HG02588 (cell line): ENCODE measurements around the gene NECAP2.
A peak's percentile ranks its signal among the peaks of the same experiment; 100 is the strongest.

Experiments used
- ATAC-seq: cut with Tn5 transposase; IDR thresholded peaks from one replicate; pipeline ENCODE4 v1.9.1; 2021; ENCODE audit warnings: mild to moderate bottlenecking, moderate library complexity; ENCODE audit not compliant: unreplicated experiment

Gene NECAP2

DNA sequence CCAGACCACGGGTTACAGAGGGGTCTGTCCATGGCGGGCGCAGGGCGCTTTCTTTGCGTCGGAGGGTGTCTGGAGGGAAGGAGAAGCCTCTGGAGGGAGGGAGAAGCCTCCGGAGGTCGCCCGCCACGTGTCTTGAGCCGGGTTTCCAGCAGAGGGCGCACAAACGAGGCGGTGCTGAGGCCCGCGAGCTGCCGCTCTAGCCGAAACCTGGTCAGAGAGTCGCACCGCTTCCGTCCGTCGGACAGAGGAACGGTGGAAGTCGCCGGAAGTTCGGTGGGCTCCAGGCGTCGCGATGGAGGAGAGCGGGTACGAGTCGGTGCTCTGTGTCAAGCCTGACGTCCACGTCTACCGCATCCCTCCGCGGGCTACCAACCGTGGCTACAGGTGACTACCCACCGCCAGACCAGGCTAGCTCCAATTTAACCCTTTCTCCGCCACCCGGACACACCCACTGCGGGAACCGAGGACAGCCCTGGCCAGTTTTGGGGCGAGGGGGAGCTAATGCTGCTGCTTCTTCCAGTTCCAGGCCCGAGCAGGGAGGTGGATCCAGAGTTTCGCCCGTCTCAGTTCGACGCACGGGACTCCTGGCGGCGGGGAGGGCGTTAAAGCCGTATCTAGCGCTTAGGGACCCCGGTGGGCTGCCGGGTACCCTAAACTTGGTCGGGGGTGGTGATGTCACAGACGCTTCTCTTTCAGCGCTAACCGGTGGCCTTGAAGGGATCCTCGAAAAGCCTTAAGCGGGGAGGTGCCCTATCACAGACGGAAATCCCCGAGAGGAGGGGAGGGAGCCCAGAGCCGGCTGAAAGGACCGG is at the start of gene NECAP2:
Gene NECAP2, plus strand, starts transcription at position 255 of the 812 bp plus-strand sequence. Its CDS starts 38 bp downstream, at position 293.
- peak; percentile 75 for ATAC-seq

DNA sequence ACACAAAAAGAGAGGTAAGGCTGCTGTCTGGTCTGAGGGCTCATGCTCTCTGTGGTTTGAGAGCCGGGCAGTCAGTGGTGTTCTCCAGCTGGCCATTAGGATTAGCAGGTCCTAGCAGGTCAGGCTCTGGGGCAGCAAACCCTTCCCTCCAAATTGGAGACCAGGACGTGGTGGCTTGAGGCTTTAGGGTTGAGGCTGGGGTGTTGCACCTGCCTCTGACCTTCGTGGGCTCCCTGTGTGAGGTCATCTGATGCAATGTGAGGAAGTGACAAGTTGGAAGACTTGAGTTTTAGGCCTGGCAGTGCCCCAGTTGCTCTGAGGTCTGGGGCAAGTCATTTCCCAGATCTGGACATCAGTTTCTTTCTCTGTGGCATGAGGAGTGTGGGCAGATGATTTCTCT is 49.1 kb upstream of the NECAP2 start:
- no peak for ATAC-seq

DNA sequence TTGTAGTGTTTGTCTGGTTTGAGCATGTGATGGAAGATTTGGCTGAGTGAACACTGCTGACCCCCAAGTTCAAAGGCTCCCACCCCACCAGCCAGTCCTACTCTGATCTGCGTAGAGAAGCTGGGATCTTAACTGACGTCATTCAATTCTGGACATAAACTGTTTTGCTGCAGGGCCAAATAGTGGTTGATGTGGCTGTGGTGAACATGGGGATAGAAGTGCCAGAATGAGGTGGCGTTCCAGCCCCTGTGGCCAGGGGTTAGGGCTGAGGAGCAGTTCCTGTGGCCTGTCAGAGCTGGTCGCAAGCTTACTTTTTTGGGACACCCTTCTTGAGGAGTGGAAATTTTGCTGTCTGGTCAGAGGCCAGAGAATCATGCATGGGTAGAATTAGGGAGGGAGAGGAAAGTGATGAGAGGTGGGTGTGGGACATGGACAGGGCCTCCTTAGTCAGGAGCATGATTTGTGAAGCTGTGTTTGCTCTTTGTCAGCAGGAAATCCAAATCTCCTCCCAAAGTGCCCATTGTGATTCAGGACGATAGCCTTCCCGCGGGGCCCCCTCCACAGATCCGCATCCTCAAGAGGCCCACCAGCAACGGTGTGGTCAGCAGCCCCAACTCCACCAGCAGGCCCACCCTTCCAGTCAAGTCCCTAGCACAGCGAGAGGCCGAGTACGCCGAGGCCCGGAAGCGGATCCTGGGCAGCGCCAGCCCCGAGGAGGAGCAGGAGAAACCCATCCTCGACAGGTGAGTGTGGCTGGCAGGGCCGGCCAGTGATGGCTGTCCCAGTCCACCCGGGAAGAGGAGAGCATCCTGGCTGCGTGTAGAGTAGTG is 47.6 kb upstream of the NECAP2 start:
- no peak for ATAC-seq

- ATAC-seq: no peak
Measured at GRCh38 chr1:16393570-16394521, 46.7 kb upstream of the NECAP2 start.

DNA sequence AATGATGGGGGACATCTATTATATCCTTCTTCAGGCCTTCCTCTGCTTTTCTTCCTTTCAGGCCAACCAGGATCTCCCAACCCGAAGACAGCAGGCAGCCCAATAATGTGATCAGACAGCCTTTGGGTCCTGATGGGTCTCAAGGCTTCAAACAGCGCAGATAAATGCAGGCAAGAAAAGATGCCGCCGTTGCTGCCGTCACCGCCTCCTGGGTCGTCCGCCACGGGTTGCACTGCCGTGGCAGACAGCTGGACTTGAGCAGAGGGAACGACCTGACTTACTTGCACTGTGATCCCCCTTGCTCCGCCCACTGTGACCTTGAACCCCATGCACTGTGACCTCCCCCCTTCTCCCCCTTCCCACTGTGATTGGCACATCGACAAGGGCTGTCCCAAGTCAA is 45.5 kb upstream of the NECAP2 start:
- no peak for ATAC-seq

DNA sequence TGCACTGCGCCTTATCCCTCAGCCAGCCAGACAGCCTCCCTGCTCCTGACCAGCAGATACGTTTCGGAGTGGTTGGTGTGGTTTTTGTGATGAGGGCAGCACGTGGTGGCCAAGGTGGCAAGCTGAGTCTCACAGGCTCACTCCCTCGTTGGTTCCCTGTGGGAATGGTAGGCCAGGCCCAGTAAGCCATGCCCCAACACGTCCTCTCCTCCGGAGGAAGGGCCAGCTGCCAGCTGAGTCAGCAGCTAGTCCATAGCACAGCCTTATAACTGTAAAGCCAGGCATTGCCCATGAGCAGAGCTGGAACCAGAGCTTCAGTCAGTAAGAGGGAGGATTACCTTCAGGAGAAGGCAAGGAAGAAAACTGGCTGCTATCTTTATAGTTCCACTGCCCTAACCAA is 43.9 kb upstream of the NECAP2 start:
- no peak for ATAC-seq

GRCh38 chr1:16397120-16397519 is 43.4 kb upstream of the NECAP2 start:
- no peak for ATAC-seq

DNA sequence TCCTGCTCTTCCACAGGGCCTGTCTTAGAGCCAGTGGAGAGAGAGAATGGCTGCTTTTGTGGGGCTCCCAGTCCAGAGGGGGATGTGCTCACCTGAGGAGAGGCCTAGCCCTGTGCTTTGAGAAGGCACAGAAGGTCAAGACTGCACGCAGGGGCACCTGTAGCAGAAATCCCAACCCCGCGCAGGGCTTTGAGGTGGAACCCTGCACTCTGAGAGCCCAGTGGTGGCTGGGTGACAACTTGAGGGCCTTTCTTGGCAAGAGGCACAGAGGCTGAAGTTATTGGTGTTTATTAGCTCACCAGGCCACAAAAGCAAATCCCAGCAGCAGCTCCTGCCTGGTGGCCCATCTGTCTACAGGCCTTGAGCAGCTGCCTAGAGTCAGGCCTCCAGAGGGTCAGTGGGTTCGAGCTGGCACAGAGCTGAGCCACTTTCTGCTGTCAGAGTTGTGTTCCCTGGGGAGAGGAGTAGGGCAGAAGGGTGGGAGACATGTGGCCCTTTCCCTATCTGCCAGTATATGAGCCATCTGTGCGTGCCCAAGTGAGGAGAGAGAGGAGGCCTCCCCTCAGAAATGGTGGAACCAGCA is 42.1 kb upstream of the NECAP2 start:
- ATAC-seq: no peak

DNA sequence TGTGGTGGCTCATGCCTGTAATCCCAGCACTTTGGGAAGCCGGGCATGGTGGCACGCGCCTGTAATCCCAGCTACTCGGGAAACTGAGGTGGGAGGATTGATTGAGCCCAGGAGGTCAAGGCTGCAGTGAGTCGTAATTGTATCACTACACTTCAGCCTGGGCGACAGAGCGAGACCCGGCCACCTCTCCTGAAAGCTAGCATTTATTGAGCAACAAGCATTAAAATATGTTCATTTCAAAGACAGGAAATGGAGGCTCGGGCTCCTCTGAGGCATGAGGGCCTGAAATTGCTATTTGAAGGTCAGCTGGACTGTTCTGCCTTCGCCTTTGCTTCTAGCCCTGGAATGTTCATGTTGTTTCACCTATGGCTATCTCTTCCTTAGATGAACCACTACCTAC is 37.8 kb upstream of the NECAP2 start:
- no peak for ATAC-seq

GRCh38 chr1:16405441-16405840 is 35.1 kb upstream of the NECAP2 start:
- ATAC-seq: no peak

DNA sequence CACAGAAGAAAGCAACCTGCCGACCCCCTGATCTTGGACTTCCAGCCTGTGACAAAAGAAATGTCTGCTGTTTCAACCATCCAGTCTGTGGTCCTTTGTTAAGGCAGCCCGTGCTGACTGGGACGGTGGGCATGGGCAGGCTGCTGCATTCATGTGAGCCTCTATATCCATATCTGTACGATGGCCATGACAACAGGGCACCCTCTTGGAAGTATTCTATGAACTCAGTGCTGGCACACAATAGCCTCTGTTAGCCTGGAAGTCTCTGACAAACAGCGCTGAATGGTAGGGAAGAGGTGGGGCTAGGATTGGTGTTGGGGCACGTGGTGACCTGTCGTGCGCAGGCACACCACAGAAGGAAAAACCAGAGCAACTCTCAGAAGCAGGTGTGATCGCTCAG is 33.7 kb upstream of the NECAP2 start:
- ATAC-seq: no peak

- no peak for ATAC-seq
Measured at GRCh38 chr1:16409536-16410152, 30.9 kb upstream of the NECAP2 start.

DNA sequence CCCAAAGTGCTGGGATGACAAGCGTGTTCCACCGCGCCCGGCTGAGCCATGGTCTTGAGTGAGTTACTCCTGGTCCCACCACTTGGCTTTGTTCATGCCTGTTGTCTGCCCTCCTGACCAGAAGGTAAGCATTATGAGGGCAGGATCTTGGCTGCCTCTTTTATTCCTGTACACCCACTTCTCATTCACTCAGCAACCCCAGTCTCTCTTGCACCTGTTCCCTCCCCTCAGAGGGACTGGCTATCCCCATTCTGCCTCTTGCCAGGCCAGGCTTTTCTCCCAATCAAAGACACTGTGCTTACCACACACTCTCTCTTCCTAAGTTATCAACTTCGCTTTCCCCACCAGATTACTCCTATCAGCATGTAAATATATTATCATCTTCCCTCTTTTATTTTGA is 29.7 kb upstream of the NECAP2 start:
- no peak for ATAC-seq

GRCh38 chr1:16413191-16413590 is 27.3 kb upstream of the NECAP2 start:
- no peak for ATAC-seq

- no peak for ATAC-seq
Measured at GRCh38 chr1:16418823-16419425, 21.6 kb upstream of the NECAP2 start.

DNA sequence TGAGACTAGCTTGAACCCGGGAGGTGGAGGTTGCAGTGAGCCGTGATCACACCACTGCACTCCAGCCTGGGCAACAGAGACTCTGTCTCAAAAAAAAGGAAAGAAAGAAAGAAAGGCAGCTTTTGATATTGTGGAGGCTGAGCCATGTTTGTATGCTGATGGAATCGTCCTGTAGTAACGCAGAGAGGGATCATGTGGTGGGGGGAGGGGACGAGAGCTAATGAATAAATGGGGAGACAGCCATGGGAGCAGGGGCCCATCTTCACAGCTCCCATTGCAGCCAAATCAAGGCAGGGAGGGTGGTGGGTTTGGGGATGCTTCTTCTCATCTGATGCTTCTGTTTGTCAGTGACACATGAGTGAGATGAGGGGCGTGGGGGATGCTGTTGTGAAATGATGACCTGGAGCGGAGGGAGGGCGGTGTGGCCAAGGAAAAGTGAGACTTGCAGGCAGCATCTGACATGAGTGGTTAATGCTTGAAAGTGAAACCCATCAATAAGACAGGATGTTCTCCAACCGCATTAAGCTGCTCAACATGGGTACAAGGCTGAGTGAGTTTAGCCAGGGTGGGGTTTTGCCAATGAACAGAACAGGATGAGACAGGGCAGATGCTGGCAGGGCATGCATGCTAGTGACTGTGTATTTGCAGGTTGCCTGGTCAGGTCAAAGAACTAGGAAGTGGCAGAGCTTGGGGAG is 20.0 kb upstream of the NECAP2 start:
- no peak for ATAC-seq

- ATAC-seq: no peak
Measured at GRCh38 chr1:16421201-16421600, 19.3 kb upstream of the NECAP2 start.

- no peak for ATAC-seq
Measured at GRCh38 chr1:16422041-16422440, 18.5 kb upstream of the NECAP2 start.
